HepG2 (cell line): ENCODE data around the gene KCTD6. TPM values are rescaled to one million over a fixed set of nuclear protein-coding genes. Genes with fewer than 3 reads are reported as not detected.

Experiments
- EP300 ChIP-seq, 3 experiments: sonication (generic) in 1 of 3; formaldehyde crosslinking in 1 of 3; IDR thresholded peaks; 2 replicates each; pipeline versions ENCODE4 v1.5.1 to v1.6.1; 2011 to 2020; ENCODE audit warnings: low read depth in 2 of 3, low read length in 2 of 3, borderline replicate concordance in 1 of 3, improper control_type of control experiment in 1 of 3, mild to moderate bottlenecking in 1 of 3, missing genetic modification reagents in 1 of 3, moderate library complexity in 1 of 3
- NFE2L2 ChIP-seq: fragments of 150-350 bp; IDR thresholded peaks from 2 replicates; pipeline ENCODE4 v1.6.1; 2014; ENCODE audit warnings: low read length
- NR2F6 ChIP-seq, 2 experiments: IDR thresholded peaks; 2 replicates each; pipeline ENCODE4 v1.6.1; 2016; ENCODE audit warnings: antibody characterized with exemption in 1 of 2, mild to moderate bottlenecking in 1 of 2
- SIN3B ChIP-seq: fragments of 150-350 bp; IDR thresholded peaks from 2 replicates; pipeline ENCODE4 v1.6.1; 2014; ENCODE audit warnings: low read length
- SMAD3 ChIP-seq: sonication (generic); formaldehyde crosslinking; IDR thresholded peaks from 2 replicates; pipeline ENCODE4 v1.4.0; 2020; ENCODE audit warnings: missing genetic modification reagents
- SP140L ChIP-seq: sonication (generic); formaldehyde crosslinking; IDR thresholded peaks from 2 replicates; pipeline ENCODE4 v1.4.0; 2020; ENCODE audit warnings: missing genetic modification reagents, borderline replicate concordance
- SRY ChIP-seq: sonication (generic); formaldehyde crosslinking; IDR thresholded peaks from 2 replicates; pipeline ENCODE4 v1.8.0; 2022; ENCODE audit warnings: mild to moderate bottlenecking, missing genetic modification reagents
- TBX2 ChIP-seq: sonication (generic); formaldehyde crosslinking; IDR thresholded peaks from 2 replicates; pipeline ENCODE4 v1.5.0; 2020; ENCODE audit warnings: missing genetic modification reagents, mild to moderate bottlenecking, borderline replicate concordance
- TEAD2 ChIP-seq: sonication (generic); formaldehyde crosslinking; IDR thresholded peaks from 2 replicates; pipeline ENCODE4 v1.9.0; 2021; ENCODE audit warnings: missing genetic modification reagents
- ZBTB3 ChIP-seq: sonication (generic); formaldehyde crosslinking; IDR thresholded peaks from 2 replicates; pipeline ENCODE4 v1.4.0; 2020; ENCODE audit warnings: low read depth, mild to moderate bottlenecking, moderate library complexity, missing genetic modification reagents, borderline replicate concordance
- ZFX ChIP-seq: sonication (generic); formaldehyde crosslinking; IDR thresholded peaks from 2 replicates; pipeline ENCODE4 v1.4.0; 2020; ENCODE audit warnings: mild to moderate bottlenecking, low read depth, missing genetic modification reagents, moderate library complexity
- ZKSCAN8 ChIP-seq: IDR thresholded peaks from 2 replicates; pipeline ENCODE4 v1.6.1; 2016; ENCODE audit warnings: borderline replicate concordance, missing genetic modification reagents, missing compliant biosample characterization
- ZMYM4 ChIP-seq: sonication (generic); formaldehyde crosslinking; IDR thresholded peaks from 2 replicates; pipeline ENCODE4 v1.8.1; 2023; ENCODE audit warnings: mild to moderate bottlenecking, missing genetic modification reagents
- ZNF451 ChIP-seq: sonication (generic); formaldehyde crosslinking; IDR thresholded peaks from 2 replicates; pipeline ENCODE4 v1.5.0; 2020; ENCODE audit warnings: mild to moderate bottlenecking, missing genetic modification reagents
- ZNF543 ChIP-seq: sonication (generic); formaldehyde crosslinking; IDR thresholded peaks from 2 replicates; pipeline ENCODE4 v1.4.0; 2020; ENCODE audit warnings: mild to moderate bottlenecking, missing genetic modification reagents
- ZNF569 ChIP-seq: sonication (generic); formaldehyde crosslinking; IDR thresholded peaks from 2 replicates; pipeline ENCODE4 v1.5.0; 2020; ENCODE audit warnings: mild to moderate bottlenecking, missing genetic modification reagents, moderate library complexity, borderline replicate concordance
- ZNF605 ChIP-seq: sonication (generic); formaldehyde crosslinking; IDR thresholded peaks from 2 replicates; pipeline ENCODE4 v1.8.0; 2022; ENCODE audit warnings: mild to moderate bottlenecking, missing genetic modification reagents
- ZNF790 ChIP-seq: sonication (generic); formaldehyde crosslinking; IDR thresholded peaks from 2 replicates; pipeline ENCODE4 v1.8.0; 2022; ENCODE audit warnings: missing genetic modification reagents, mild to moderate bottlenecking, borderline replicate concordance
- ZSCAN20 ChIP-seq: sonication (generic); formaldehyde crosslinking; IDR thresholded peaks from 2 replicates; pipeline ENCODE4 v1.4.0; 2020; ENCODE audit warnings: missing genetic modification reagents, mild to moderate bottlenecking, borderline replicate concordance
- polyA plus RNA-seq, 8 experiments: library from polyadenylated mRNA; depleted of rRNA in 3 of 8; stranded (reverse) in 7 of 8; unstranded in 1 of 8; fragments of >200 nt; fragmentation: Illumina TruSeq in 4 of 8; extraction: Trizol in 4 of 8; gene quantifications; 2 replicates each; pipeline versions ENCODE4 v1.2.1 to v1.2.3, GENCODE V29; 2011 to 2016; ENCODE audit warnings: low read depth in 4 of 8, missing spikeins in 1 of 8, mixed read lengths in 1 of 8; ENCODE audit not compliant: insufficient read depth in 1 of 8
- total RNA-seq, 5 experiments: library from RNA; depleted of rRNA; stranded (reverse); fragments of >200 nt; fragmentation: Illumina TruSeq; extraction: Trizol; gene quantifications; 2 replicates each; pipeline ENCODE4 v1.2.3, GENCODE V29; 2016; ENCODE audit warnings: low read depth in 1 of 5
- TF ChIP-seq, protein P1 (sequence below): sonication (generic); formaldehyde crosslinking; IDR thresholded peaks from 2 replicates; pipeline ENCODE4 v1.5.1; 2020; ENCODE audit warnings: missing genetic modification reagents, mild to moderate bottlenecking, borderline replicate concordance
- TF ChIP-seq, protein P2 (sequence below): sonication (generic); formaldehyde crosslinking; IDR thresholded peaks from 2 replicates; pipeline ENCODE4 v1.4.0; 2020; ENCODE audit warnings: missing genetic modification reagents
- TF ChIP-seq, protein P3 (sequence below): sonication (generic); formaldehyde crosslinking; IDR thresholded peaks from 2 replicates; pipeline ENCODE4 v1.4.0; 2020; ENCODE audit warnings: missing genetic modification reagents

KCTD6 gene
- total and polyA plus RNA-seq, 2 of the 13 experiments (the other 11 are each of a cell fraction or from before 2014, with no cell fraction given) = 13.4 to 14.2 TPM

DNA sequence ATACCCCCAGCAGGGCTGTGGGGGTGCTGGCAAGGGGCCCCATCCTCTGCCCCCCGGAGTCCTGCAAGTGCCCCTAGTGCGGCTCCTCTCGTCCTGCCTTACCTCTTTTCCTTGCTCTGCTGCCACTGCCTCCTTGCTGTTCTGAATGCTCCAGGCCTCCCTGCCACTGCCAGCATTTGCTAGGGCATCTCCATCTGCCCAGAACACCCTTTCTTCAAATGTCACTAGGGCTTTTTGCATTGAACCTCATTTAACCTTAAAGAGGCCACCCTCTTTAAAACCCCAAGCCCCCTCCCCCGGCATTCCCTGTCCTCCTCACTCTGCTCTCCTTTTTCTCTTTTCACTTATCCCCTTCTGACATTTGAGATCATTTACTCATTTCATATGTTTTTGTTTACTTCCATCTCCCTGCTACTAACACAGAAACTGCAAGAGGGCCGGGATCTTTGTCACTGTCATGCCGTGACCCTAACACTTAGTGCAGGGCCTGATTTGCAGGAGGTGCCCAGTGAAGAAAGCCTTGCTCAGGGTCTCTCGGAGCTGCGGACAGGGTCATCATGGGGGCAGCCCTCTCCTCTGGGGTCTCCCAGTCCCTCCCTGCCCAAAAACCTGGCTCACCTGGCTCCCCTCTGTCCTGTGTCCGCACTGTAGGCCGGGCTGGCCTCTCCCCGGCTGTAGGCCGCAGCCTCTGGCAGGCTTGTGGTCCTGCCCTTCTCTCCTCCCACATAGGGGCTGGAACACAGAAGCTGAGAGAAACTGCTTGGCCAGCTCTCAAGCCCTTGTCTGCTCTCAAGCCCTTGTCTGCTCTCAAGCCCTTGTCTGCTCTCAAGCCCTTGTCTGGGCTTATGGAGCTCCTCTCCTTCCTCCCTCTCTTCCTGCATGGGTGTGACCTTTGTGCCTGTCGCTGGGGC lies 44.9 kb downstream of the KCTD6 start, which contains the start of gene ACOX2 (continued):
- TF ChIP-seq SP140L (CRISPR knock-in tag) (no peak), ZNF790 (peak; percentile 71; the same call in 1 of the 2 replicates), NFE2L2 (no peak), ZBTB3 (CRISPR knock-in tag) (peak; percentile 57; the same call in 1 of the 2 replicates), ZSCAN20 (no peak), ZNF451 (peak; percentile 65; the same call in 1 of the 2 replicates), ZNF605 (CRISPR knock-in tag) (0 out of 2 replicates have a peak, but pooled peaks have one; percentile 13), TBX2 (CRISPR knock-in tag) (0 out of 2 replicates have a peak, but pooled peaks have one; percentile 54), ZNF543 (no peak; the same call in 1 of the 2 replicates), ZFX (CRISPR knock-in tag) (peak; percentile 99), ZMYM4 (CRISPR knock-in tag) (peak; percentile 30; the same call in 1 of the 2 replicates), TEAD2 (CRISPR knock-in tag) (no peak), NR2F6 (IDR thresholded peaks at IDR 0.05) (0 out of 2 replicates have a peak, but pooled peaks have one; percentile 11), NR2F6 (CRISPR knock-in tag; IDR thresholded peaks at IDR 0.05) (0 out of 2 replicates have a peak, but pooled peaks have one; percentile 11), ZNF569 (no peak), SIN3B (no peak), EP300 (IDR thresholded peaks at IDR 0.05; ENCODE audit: low read depth in 2 of 2, low read length in 2 of 2) (0 out of 4 replicates have a peak, but pooled peaks of 1 of the 2 experiments have one; percentile 9), EP300 (CRISPR knock-in tag; IDR thresholded peaks at IDR 0.05; ENCODE audit: borderline replicate concordance) (no peak), ZKSCAN8 (CRISPR knock-in tag) (no peak), SMAD3 (CRISPR knock-in tag) (no peak), SRY (CRISPR knock-in tag) (peak; percentile 26; the same call in 1 of the 2 replicates)
- TF ChIP-seq, protein P1, sequence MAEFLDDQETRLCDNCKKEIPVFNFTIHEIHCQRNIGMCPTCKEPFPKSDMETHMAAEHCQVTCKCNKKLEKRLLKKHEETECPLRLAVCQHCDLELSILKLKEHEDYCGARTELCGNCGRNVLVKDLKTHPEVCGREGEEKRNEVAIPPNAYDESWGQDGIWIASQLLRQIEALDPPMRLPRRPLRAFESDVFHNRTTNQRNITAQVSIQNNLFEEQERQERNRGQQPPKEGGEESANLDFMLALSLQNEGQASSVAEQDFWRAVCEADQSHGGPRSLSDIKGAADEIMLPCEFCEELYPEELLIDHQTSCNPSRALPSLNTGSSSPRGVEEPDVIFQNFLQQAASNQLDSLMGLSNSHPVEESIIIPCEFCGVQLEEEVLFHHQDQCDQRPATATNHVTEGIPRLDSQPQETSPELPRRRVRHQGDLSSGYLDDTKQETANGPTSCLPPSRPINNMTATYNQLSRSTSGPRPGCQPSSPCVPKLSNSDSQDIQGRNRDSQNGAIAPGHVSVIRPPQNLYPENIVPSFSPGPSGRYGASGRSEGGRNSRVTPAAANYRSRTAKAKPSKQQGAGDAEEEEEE (CRISPR knock-in tag) = no peak
- TF ChIP-seq, protein P2, sequence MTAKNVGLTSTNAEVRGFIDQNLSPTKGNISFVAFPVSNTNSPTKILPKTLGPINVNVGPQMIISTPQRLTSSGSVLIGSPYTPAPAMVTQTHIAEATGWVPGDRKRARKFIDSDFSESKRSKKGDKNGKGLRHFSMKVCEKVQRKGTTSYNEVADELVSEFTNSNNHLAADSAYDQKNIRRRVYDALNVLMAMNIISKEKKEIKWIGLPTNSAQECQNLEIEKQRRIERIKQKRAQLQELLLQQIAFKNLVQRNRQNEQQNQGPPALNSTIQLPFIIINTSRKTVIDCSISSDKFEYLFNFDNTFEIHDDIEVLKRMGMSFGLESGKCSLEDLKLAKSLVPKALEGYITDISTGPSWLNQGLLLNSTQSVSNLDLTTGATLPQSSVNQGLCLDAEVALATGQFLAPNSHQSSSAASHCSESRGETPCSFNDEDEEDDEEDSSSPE (CRISPR knock-in tag) = 0 out of 2 replicates have a peak, but pooled peaks have one; percentile 0
- TF ChIP-seq, protein P3, sequence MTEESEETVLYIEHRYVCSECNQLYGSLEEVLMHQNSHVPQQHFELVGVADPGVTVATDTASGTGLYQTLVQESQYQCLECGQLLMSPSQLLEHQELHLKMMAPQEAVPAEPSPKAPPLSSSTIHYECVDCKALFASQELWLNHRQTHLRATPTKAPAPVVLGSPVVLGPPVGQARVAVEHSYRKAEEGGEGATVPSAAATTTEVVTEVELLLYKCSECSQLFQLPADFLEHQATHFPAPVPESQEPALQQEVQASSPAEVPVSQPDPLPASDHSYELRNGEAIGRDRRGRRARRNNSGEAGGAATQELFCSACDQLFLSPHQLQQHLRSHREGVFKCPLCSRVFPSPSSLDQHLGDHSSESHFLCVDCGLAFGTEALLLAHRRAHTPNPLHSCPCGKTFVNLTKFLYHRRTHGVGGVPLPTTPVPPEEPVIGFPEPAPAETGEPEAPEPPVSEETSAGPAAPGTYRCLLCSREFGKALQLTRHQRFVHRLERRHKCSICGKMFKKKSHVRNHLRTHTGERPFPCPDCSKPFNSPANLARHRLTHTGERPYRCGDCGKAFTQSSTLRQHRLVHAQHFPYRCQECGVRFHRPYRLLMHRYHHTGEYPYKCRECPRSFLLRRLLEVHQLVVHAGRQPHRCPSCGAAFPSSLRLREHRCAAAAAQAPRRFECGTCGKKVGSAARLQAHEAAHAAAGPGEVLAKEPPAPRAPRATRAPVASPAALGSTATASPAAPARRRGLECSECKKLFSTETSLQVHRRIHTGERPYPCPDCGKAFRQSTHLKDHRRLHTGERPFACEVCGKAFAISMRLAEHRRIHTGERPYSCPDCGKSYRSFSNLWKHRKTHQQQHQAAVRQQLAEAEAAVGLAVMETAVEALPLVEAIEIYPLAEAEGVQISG (CRISPR knock-in tag) = 0 out of 2 replicates have a peak, but pooled peaks have one; percentile 33
